Coronary artery (tissue), 2 donors: ENCODE results near the gene IQCC.

Experiments used
- DNase-seq: peaks from one replicate; pipeline ENCODE4 v3.0.0-alpha.2; 2017; ENCODE audit warnings: low spot score
- H3K27ac ChIP-seq, 2 donors: fragments of 200-600 bp; sonication (generic); one replicate each; pipeline ENCODE4 v1.5.1; 2016 to 2019
- H3K4me3 ChIP-seq: fragments of 200-600 bp; sonication (generic); 2 replicates; pipeline ENCODE4 v1.5.1; 2016; ENCODE audit warnings: mild to moderate bottlenecking, moderate library complexity
- CTCF ChIP-seq: fragments of 200-600 bp; sonication (generic); IDR thresholded peaks from one replicate; pipeline ENCODE4 v1.5.1; 2019; ENCODE audit warnings: antibody characterized with exemption

The IQCC gene

GRCh38 chr1:32184650-32185049 lies 20.8 kb upstream of the IQCC start:
- Histone ChIP-seq H3K4me3 (no peak overlapping the region), H3K27ac (no peak overlapping the region)
- no peak for DNase-seq
- no peak for TF ChIP-seq CTCF

DNA sequence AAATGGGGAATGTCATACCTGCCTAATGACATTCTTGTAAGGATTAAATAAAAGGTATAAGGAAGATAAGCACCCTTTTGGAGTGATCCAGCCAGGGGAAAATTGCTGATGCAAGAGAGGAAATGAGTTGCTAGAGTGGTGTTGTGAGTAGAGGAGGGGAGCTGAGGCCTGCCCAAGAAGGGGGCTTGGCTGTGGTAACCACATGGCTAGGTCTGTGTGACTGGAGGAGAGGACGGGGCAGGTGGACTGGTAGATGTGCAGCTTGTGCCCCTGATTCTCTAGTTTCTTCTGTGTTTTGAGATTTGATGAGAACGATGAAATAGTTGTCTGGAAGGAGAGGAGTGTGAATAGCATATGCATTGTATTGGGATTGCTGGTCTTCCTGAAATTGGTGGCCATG lies 19.4 kb upstream of the IQCC start:
- DNase-seq: no peak
- no peak overlapping the region for H3K27ac ChIP-seq
- TF ChIP-seq CTCF: no peak
- no peak overlapping the region for H3K4me3 ChIP-seq

- H3K27ac ChIP-seq: no peak overlapping the region
- no peak for TF ChIP-seq CTCF
- H3K4me3 ChIP-seq: no peak overlapping the region
- DNase-seq: no peak
Measured at GRCh38 chr1:32186491-32186890, 19.0 kb upstream of the IQCC start.

DNA sequence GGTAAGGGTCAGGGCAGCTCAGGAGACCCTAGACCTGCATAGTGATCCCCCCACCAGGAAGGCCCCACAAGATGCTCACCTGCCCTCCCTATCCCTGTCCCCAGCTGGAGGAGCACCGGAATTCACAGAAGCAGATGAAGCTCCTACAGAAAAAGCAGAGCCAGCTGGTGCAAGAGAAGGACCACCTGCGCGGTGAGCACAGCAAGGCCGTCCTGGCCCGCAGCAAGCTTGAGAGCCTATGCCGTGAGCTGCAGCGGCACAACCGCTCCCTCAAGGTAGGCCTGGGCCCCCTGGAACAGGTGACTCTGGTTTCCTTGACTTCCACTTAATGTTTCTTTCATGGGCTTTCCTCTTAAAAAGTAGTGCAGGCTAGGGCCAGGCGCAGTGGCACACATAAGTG lies 17.6 kb upstream of the IQCC start:
- TF ChIP-seq CTCF: no peak
- Histone ChIP-seq H3K4me3 (no peak overlapping the region), H3K27ac (no peak overlapping the region)
- DNase-seq: no peak

- no peak for DNase-seq
- no peak for TF ChIP-seq CTCF
- Histone ChIP-seq H3K27ac (no peak overlapping the region), H3K4me3 (no peak overlapping the region)
Measured at GRCh38 chr1:32192220-32192948, 13.1 kb upstream of the IQCC start.

GRCh38 chr1:32194984-32195383 lies 10.5 kb upstream of the IQCC start:
- TF ChIP-seq CTCF: no peak
- H3K27ac ChIP-seq: no peak overlapping the region
- DNase-seq: no peak
- no peak overlapping the region for H3K4me3 ChIP-seq

DNA sequence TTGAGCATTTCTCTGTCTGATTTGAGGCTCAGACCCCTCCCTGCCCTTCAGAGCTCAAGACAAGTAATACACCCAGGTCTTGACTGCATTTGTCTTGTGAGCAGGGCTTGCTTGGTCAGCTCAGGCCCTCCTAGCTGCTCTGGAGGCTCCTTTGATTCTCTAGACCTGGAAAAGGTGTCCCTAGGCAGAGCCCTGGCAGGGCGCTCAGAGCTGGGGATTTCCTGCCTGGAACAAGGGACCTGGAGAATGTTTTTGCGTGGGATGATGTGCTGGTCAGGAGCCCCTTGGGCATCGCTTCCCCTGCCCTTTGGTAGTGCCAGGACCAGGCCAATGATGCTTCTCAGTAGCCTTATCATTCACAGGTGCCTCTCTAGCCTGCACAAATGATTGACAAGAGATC lies 9.9 kb upstream of the IQCC start:
- TF ChIP-seq CTCF: no peak
- H3K4me3 ChIP-seq: no peak overlapping the region
- no peak overlapping the region for H3K27ac ChIP-seq
- no peak for DNase-seq
